Limb (tissue), 2 donors: ENCODE measurements around the gene GPRASP3.
"Not testable (repeated sequence)": the region's sequence is repeated elsewhere in the genome, so short reads cannot be mapped to it uniquely, and the experiment has no call there.

Experiments used
- DNase-seq, 2 donors: peaks; one replicate each; pipeline ENCODE4 v3.0.0-alpha.2; 2016; ENCODE audit errors: extremely low spot score in 2 of 2

GPRASP3 gene

DNA sequence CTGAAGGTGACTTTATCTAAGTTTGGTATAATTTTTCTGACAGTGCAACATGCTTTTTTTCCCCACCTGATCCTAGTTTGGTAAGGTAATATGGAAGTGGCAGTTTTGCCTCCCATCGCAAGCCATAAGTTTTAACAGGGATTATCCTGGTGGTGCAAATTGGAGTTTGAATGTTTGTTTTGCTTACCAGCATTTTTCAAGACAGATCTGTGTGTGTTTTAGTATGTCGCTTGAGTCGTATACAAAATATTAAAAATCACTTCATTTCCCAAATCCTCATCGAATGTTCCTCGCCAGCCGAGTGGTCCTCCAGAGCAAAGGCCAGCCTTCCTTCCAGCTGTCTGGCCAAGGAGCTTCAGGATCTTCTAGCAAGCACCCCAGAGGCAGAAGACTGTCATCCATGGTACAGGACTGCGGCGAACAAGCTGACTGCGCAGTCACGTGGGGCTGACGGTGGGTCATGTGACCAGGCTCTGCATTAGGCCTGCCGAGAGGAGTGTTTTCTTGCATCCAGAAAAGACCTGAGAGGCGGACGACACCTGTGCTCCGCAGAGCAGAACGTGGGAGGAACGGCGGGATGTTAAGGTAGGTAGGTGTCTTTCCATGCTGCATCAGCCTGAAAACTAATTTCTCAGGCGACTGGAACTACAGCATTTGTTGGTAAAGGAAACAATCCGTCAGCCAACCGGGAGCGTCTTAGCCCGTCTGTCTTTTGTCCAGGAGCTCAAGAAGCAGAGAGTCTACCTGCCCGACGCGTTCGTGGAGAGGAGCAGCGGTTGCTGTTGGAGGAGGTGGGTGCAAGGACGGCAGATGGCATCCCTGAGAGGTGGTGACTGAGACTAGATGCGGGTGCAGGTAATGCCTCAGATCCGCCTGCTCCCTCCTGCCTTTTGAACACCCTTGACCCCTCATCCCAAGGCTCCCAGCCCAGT is at the start of gene GPRASP3:
GPRASP3 (plus strand) TSS at position 507 of the 932 bp plus-strand sequence. CDS start 28,253 bp downstream, outside the sequence.
- peak; percentile 45 to 85 for DNase-seq

DNA sequence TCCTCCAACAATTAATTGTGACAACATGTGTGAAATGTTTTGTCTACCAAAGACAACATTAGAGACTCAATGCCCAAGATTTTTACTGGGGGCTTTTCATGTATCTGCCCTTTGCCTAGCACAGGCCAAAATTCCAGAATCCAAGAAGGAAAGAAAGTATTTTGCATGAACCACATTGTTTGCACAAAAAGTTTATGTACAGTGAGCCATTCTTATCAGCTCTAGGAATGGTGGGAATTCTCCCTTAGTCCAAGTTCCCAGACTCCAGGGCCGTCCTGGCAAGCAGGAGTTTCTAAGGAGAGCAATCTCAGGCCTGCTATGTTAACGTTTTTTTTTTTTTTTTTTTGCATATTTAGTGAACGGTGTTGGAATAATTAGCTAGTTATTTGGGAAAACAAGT is 47.7 kb upstream of the GPRASP3 start:
- DNase-seq, result no peak

DNA sequence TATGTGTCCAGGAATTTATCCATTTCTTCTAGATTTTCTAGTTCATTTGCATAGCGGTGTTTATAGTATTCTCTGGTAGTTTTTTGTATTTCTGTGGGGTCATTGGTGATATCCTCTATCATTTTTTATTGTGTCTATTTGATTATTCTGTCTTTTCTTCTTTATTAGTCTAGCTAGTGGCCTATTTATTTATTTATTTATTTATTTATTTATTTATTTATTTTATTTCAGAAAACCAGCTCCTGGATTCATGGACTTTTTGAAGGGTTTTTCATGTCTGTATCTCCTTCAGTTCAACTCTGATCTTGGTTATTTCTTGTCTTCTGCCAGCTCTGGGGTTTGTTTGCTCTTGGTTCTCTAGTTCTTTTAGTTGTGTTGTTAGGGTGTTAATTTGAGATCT is 43.1 kb upstream of the GPRASP3 start:
- not testable (repeated sequence) for DNase-seq

GRCh38 chrX:102684772-102685520 is 35.6 kb upstream of the GPRASP3 start:
- no peak for DNase-seq

DNA sequence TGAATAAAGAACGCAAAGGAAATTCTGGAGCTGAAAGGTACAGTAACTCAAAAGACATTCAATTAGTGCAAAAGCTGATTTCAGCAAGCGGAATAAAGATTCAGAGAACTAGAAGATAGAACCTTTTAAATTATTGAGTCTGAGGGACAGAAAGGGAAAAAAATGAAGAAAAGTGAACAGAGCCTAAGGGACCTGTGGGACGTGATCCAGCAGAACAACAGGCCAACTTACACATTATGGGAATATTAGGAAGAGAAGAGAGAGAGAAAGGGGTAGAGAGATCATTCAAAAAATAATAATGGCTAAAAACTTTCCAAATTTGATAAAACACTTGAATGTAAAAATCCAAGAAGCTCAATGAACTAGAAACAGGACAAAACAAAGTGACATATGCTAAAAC is 25.8 kb upstream of the GPRASP3 start:
- no peak for DNase-seq

GRCh38 chrX:102696306-102696705 is 24.2 kb upstream of the GPRASP3 start:
- no peak for DNase-seq

GRCh38 chrX:102697494-102697893 is 23.0 kb upstream of the GPRASP3 start:
- peak in 1 of 2 donors; percentile 50 for DNase-seq

DNA sequence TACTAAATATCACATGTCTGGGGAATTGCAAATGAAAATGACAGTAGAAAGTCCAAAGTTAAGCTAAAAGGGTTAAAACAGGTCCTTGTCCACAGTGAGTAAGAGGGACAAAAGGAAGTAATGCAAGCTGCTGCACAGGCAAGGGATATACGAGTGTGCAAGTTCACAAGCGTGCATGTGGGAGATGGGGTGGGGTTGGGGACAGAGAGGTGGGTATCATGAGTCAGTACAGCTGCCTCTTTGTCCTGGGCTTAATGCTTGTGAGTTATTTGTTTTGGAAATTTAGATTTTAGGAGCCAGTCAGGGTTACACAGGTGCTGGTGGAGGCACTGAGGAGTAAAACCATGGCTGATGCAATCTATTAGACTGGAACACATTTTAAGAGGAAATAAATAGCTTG is 11.6 kb upstream of the GPRASP3 start:
- no peak for DNase-seq

DNA sequence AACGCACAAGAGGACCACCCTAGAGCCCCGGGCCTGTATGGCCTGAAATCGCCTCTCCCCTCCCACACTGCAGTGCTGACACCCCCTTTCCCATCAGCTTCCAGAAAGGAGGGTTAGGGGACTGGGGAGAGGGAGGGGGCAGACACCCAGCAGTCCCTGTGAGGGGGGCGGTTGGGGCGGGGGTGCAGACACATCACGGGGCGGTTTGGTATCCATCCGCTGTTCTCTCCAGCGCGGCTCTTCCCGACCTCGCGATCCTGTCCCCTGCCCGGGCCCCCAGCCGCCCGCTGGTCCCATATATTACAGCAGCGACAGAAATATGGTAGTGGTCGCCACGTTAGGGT is 8.7 kb upstream of the GPRASP3 start:
- DNase-seq, result peak in 1 of 2 donors; percentile 15

GRCh38 chrX:102712216-102712966 is 8.2 kb upstream of the GPRASP3 start, which contains the start of gene GPRASP2:
Gene GPRASP2 (plus strand): TSS chrX:102712448. CDS start chrX:102714870, 2,422 bp downstream.
- peak; percentile 30 to 85 for DNase-seq

DNA sequence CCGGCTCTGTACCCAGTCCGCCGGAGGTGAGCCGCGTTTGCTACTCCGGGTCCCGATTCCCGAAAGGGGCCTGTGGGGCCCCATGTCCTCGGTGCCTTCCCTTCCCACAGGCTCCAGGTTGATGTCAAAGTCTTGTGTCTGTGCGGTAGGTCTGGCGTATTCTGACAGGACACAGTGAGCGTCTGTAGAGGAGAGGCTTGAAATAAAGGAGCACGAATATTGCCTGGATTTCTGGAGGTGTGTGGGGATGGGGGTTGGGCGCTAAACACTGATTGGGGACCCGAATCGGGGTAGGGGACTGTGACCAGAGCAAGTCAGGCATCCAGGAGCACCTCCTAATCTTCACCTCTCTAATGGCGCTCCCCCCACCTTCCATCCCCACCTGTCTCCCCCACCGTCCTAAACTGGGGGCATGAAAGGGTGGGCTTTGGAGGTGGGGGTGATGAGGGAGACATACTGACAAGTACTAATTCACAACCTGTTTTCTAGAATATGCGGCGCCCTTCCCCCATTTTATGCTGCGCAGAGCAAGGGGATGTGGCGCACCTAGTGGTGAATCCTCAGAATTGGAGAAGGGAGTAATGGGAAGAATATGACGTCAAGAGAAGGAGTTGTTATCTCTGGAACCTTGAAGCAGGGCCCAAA is 7.4 kb upstream of the GPRASP3 start:
- peak; percentile 48 to 75 for DNase-seq

DNA sequence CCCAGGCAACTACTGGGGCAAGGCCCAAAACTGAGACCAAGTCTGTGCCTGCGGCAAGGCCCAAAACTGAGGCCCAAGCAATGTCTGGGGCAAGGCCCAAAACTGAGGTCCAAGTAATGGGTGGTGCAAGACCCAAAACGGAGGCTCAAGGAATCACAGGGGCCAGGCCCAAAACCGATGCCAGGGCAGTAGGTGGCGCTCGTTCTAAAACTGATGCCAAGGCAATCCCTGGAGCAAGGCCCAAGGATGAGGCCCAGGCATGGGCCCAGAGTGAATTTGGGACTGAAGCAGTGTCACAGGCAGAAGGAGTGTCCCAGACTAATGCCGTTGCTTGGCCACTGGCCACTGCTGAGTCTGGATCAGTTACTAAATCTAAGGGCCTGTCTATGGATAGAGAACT is 5.5 kb upstream of the GPRASP3 start:
- DNase-seq, result no peak

DNA sequence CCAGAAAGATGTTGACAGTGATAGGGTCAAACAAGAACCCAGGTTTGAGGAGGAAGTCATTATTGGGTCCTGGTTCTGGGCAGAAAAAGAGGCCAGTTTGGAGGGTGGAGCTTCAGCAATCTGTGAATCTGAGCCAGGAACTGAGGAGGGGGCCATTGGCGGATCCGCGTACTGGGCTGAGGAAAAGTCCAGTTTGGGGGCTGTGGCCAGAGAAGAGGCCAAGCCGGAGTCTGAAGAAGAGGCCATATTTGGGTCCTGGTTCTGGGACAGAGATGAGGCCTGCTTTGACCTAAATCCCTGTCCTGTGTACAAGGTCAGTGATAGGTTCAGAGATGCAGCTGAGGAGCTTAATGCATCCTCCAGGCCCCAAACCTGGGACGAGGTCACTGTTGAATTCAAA is 4.6 kb upstream of the GPRASP3 start:
- DNase-seq, result no peak

DNA sequence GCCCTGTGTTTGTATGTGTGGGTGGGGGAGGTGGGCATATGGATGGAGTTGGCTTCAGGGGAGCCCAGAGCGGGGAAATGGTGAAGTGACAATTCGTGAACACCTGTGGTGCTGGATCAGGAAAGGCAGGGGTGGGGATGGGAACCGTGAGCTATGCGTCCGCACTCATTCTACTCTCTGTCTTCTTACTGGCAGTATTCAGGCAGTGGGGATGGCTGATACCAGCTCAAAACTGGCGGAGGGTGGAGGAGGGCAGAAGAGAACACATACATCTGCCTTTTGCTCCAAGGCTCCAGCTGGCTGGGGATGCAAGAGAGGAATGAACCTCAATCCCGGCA is 595 bp downstream of the GPRASP3 start:
- not testable (repeated sequence) for DNase-seq

- no peak for DNase-seq
Observed at GRCh38 chrX:102723456-102723855, 2.9 kb downstream of the GPRASP3 start.

GRCh38 chrX:102727761-102728160 is 7.2 kb downstream of the GPRASP3 start:
- DNase-seq, result no peak

GRCh38 chrX:102728646-102729045 is 8.1 kb downstream of the GPRASP3 start:
- no peak for DNase-seq

- no peak for DNase-seq
Observed at GRCh38 chrX:102739657-102740056, 19.1 kb downstream of the GPRASP3 start.

- no peak for DNase-seq
Observed at GRCh38 chrX:102744307-102744706, 23.8 kb downstream of the GPRASP3 start.

- DNase-seq, result no peak
Observed at GRCh38 chrX:102745513-102745856, 24.9 kb downstream of the GPRASP3 start.

DNA sequence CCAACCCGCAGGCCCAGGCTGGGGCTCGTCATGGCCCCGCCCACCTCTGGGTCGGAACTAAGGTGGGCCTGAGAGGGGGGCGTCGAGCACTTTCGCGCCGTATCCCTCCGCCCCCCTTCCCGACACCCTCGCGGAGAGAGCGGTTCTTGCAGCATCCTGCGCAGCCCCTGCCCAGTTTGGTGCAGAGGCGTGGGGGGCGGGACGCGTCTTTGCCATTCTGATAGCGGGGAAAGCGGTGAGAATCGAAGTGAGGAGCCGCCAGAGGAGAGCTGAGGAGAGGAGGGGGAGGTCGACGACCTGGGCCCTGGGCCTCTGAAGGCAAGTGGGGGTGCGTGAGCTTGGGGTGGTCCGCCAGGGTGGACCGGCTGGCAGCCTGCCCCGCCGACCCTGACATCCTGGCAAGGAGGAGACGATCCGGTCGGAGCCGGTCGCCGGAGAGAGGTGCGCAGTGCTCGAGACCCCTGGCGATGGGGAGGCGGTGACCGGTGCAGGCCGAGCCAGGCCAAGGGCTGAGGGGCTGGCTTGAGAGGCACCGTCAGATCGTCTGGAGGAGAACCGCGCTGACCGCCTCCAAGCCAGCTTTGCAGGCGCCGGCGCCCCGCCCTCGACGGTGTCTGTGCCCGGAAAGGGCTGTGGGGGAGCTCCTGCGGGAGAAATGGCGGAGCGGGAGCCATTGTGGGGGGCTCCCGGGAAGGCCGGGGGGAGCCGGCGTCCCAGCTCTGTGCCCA is 25.5 kb downstream of the GPRASP3 start:
- peak; percentile 29 to 79 for DNase-seq
